Fibroblast of skin of left quadriceps (primary cell): ENCODE data around the gene TF.

ENCODE experiments used
- DNase-seq, 2 experiments: peaks; one replicate each; pipeline ENCODE4 v3.0.0-alpha.2; 2013; ENCODE audit warnings: low read depth in 2 of 2

TF gene

DNA sequence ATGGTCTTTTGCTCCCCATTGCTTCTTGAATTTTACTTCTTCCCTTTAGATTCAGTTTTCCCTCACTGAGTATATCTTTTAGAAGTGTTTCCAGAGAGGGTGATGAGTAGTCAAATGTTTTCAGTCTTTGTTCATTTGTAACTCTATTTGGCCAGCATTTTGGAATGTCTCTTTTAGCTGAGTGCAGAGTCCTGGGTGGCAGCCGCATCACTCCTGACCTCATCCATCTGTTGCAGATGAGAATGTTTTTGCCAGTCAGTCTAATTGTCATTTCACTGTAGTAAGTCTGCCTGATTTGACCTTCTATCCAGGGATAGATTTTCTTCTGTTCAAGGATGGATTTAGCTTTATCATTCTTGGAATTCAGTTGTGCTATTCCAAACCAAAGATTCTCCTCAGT is 66.7 kb downstream of the TF start:
- DNase-seq = no peak

DNA sequence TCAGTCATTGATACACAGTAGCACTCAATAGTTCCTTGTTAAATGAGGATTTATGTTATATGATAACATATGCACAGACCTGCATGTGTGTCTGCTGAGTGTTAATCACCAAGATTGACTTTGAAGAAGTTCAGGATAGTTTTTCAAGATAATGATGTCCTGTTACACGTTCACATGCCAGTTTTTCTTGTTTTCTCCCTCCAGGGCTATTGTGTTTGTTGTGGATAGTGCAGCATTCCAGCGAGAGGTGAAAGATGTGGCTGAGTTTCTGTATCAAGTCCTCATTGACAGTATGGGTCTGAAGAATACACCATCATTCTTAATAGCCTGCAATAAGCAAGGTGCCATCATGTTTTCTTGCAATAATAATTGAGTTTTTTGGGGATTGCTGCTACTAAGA is 69.2 kb downstream of the TF start:
- DNase-seq = no peak

DNA sequence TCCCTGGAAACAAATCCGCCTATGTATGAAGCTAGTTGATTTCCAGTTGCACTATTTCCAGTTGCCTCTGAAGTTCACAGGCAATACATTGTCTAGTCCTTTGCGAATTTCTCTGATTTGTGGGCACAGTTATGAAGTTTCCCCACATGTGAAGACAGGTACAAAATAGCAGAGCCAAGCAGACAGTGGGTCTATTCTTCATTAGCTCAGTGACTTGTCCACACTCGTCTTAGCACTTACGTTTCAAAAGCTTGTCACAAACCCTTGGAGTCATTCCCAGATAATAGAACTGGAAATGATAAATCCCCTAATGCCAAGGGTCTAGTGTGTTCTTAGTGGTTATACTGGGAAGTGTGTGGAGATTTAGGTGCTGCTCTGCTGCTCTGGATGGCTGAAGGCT is 73.9 kb downstream of the TF start:
- DNase-seq = no peak

GRCh38 chr3:133820889-133821675 is 74.9 kb downstream of the TF start:
- no peak for DNase-seq

DNA sequence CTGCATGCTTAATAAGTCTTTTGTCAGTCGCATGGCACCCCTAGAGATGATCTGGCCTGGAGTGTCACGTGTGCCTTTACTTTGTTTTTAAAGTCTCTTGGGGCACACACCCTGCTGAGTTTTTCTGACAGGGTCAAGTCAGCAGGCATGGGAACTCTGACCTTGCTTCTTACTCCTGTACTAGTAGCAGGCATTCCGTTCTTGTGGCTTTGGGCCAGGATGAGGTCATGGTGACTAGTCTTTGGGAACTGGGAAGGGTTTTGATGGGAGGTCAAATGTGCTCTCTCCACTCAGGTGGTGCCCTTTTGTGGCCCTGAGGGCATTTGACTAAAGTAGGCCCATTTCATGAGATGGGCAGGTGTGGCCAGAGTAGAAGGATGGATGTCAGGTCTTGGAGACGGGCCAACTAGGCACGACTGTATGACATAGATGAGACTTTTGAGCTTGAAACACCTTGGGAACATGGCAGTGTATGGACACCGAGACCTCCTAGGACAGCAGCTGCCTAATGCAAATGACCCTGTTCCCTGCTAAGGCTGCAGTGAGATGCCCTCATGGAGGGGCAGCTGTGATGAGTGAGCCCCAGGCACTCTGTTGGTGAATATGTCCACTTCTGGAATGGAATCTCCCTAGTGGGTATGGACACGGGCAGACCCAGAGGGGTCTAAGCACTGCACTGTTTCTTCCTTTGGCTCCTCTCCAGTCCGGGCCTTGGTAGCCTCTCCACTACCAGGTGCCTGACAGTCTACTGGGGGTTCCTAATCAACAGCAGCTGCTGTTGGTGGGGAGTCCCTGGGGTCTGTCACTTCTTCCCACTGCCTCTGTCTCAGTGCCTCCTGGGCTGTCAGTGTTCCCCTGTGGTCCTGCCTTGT is 75.8 kb downstream of the TF start:
- DNase-seq = no peak

GRCh38 chr3:133824961-133825485 is 78.8 kb downstream of the TF start:
- no peak for DNase-seq

DNA sequence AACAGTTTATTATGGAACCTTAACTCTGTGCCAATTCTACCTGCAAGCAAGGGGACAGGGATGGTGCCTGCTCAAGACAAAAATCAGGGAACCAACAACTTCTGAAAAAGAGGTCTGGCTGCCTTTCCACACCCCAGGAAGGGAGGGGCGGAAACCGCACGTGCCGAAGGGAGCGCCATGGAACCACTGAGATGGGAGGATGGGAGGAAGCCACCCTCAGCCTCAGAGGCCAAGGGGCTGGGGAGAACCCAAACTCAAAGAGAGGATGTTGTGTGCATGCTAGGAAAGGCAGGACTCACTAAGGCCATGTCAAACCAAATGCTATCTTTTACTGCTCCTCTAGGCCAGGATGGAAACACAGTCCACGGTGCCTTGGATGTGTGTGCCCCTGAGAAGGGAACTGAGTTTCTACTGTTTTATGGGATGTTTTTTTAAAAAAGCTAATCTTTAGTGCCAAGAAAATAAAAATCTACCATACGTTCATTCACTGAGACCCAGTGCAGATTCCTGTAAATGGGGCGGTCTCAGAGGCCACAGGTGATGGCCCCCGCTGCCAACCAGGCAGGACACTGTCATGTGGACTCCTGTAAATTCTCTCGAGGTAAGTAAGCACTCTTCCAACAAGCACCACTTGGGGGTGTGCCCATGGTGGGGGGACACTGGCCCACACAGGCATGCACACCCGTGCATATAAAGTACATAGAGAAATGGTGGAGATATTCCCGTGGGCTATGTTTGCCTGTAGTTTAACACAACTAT is 80.0 kb downstream of the TF start:
- no peak for DNase-seq

- DNase-seq = no peak
Observed at GRCh38 chr3:133827136-133827535, 80.9 kb downstream of the TF start.

DNA sequence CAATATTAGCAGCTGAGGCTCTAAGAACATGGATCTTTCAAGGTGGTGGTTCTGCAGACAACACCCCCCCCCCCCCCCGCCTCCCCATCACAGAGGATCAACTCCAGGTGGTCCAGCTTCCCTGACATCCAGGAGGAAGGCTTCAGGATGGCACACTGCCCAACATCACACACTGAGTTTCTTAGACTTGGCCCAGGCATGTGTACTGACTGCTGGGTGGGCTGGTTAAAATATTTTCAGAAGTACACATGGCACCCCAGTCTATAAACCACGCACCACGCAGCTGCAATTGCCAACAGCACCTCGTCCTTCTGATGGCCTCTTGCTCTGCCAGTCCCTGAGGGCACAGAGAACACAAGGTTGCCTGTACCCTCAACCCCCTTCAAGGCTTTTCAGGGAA is 81.5 kb downstream of the TF start:
- DNase-seq = no peak

DNA sequence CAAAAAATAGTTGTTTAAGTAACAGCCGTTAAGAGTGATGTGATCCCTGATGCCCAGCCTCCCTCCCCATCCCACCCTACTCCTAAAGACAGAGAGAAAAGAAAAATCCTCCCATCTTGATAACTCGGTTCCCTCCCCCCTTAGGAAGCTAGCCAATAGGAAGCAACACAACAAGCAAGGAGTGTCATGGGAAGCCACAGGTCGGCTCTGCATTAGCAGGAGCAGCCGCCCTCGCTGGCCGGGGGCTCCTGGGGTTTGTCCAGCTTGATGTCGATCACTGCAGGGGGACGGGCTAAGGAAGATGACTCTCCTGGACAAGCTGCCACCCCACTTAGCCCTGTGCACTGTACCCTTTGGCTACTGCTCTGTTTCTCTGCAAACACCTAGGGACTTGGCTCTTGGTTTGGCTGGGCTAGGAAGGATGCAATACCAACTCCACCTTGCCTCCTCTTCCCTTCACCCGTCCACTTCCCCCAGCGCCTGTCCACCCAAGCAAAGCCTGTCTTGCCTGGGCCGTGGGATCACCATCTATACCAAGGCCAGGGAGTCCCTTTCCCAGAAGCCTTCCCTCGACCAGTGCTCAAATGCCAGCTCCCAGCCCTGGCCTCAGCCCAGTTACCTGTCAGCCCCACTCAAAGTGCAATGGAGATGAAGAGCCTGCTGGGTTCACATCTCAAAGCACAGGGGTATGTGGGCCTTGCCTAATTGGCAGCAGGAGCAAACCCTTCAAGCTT is 82.5 kb downstream of the TF start:
- DNase-seq = no peak

GRCh38 chr3:133829310-133829707 is 83.1 kb downstream of the TF start:
- DNase-seq = no peak

DNA sequence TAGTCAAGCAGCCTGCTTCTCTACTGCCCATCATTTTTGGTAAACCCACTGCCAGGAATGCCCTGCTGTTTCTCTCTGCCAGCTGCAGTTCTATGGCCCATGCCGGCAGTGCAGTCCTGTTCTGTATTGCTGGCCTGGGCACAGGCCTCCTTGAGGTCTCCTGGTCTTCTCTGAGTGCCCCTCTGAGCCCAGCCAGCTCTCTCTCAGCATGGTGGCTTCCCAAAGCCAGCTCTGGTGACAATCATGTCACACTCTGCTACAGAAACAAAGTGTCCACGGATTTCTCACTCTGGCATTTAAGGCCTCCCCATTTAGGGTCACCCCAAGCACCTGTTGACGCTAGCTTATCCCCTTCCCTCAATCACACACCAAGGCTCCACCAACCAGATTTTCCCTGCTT is 83.9 kb downstream of the TF start:
- DNase-seq = no peak

- DNase-seq = no peak
Observed at GRCh38 chr3:133831966-133832801, 86.0 kb downstream of the TF start.

- DNase-seq = no peak
Observed at GRCh38 chr3:133832802-133833144, 86.6 kb downstream of the TF start.

DNA sequence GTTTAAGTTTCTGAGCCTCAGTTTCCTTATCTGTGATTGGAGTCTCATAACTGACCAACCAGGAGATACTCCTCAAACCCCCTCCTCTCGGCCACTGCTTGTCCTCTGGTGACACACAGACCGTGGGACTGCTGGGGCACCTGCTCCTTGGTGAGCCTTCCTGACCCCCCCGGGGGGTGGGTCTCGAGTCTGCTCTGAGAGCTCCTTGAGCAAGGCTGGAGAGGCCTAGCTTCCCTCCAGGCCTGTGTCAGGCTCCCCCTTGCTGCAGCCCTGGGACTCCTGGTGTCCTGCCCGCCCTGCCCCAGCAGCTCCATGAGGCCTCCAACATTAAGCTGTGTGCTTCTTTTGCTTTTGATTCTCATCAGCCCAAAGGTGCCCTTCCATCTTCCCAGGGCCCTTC is 87.1 kb downstream of the TF start:
- DNase-seq = no peak

- DNase-seq = no peak
Observed at GRCh38 chr3:133833880-133834620, 87.9 kb downstream of the TF start.

DNA sequence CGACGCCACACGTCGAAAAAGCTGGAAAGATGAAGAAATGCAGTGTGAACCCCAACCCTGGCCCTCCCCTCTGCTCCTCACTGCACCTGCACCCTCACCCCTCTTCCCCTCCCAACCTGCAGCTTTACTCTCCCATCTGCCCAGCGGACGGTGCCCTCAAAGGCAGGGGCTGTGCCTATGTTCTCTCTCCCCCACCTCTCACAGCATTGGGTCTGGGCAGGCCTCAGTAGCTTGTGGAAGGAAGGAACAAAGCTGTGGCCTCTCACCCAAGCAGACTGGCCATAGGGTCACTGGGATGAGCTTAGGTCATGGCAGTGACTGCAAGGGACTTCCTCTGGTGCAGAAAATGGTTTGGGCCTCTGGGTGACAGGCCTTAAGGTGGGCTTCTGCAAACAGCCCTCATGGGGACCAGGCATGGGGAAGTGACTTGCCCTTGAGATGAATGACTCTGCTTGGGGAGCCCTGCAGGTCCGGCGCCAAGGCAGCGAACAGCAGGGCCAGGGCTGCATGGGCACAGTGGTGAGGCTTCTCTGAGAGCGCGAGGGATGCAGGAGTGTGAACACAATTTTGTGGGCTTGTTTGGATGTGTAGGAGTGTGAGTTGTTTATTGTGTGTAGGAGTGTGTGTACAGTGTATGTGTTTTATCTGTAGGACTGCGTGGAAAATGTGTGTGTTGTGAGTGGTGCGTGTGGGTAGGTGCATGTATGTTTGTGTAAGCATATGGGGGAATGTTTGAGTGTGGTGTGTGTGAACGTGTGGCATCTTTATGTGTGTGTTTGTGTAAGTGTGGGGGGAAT is 88.6 kb downstream of the TF start:
- DNase-seq = no peak

DNA sequence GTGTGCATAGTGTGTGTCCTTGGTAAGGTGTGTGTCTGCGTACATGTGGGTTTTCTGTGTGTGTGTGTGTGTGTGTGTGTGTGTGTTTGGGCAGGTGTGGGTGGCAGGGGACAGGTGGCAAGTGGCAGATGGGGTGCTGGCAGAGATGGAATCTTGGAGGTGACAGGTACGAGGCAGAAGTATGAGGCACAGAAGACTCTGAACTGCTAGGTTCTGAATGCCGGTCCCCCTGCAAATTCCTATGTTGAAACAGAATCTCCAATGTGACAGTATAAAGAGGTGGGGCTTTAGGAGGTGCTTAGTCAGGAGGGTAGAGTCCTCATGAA is 89.2 kb downstream of the TF start:
- no peak for DNase-seq

DNA sequence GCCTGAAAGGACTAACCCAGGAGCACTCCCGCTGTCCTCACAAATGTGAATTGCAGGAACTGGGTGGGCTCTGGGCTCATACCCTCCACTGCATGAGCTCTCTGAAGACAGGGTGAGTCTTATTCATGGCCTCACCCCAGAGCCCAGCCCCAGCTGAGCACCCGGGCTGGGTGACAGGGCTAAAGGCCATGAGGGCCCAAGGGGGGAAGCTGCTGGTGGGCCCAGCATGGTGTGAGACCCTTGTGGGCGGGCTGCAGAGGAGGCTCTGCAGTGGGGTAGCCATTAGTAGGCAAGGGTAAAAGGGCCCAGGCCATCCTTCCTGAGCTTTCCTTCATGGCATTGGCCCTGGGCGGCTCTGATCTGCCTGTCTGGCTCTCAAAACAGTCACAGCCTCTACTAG is 89.8 kb downstream of the TF start:
- no peak for DNase-seq
